K562 (cell line): Measurements from ENCODE around the gene EWSR1. TPM values are rescaled to one million over a fixed set of nuclear protein-coding genes. Genes with fewer than 3 reads are reported as not detected.

ENCODE experiments used
- ATAC-seq: fragments of 200-7000 bp; cut with Tn5 transposase; 3 replicates; pipeline ENCODE4 v1.9.1; 2020; ENCODE audit warnings: moderate library complexity
- BruUV-seq: library from RNA; stranded (reverse); fragments of 400-500 nt; replicated peaks from 2 replicates; lab custom pipeline; 2021; lab: Mats Ljungman, UMichigan
- CTCF ChIA-PET: fragments of 300-600 bp; formaldehyde crosslinking; extraction: SDS; loops from one replicate; lab custom pipeline; 2021; ENCODE audit warnings: low intra/inter-chr PET ratio; lab: Yijun Ruan, JAX
- POLR2A ChIA-PET: fragments of 300-600, 350-650 bp; sonication (Branson Sonifier 250); formaldehyde crosslinking; extraction: SDS; loops from one replicate; lab custom pipeline; 2021; ENCODE audit warnings: antibody characterized with exemption, inconsistent platforms; lab: Yijun Ruan, JAX
- DNase-seq, 4 experiments: peaks; one replicate each; pipeline versions ENCODE4 v3.0.0 to v3.0.0-alpha.2; 2011 to 2018; ENCODE audit warnings: low spot score in 3 of 4, mixed read lengths in 3 of 4; ENCODE audit errors: extremely low read depth in 1 of 4
- FAIRE-seq: peaks from 2 replicates; lab custom pipeline; 2011; peaks lifted over from hg19 to GRCh38; lab: Jason Lieb, UNC
- H2AFZ ChIP-seq: 2 replicates; pipeline ENCODE4 v1.6.0; 2011; ENCODE audit warnings: low read depth, low read length, control low read depth, inconsistent platforms
- H3K27ac ChIP-seq: fragments of 200-600 bp; 3 replicates; pipeline ENCODE4 v1.8.0; 2011; ENCODE audit warnings: low read depth, mild to moderate bottlenecking, control low read depth, inconsistent platforms, low read length, moderate library complexity, mixed read lengths; ENCODE audit errors: extremely low read depth
- H3K27me3 ChIP-seq, 2 experiments: fragments of 300-600 bp in 1 of 2; 2 replicates in 1 of 2; 3 replicates in 1 of 2; pipeline versions ENCODE4 v1.6.0 to v1.8.0; 2011; ENCODE audit warnings: inconsistent platforms in 2 of 2, low read length in 2 of 2, mild to moderate bottlenecking in 1 of 2, mixed read lengths in 1 of 2, moderate library complexity in 1 of 2; ENCODE audit not compliant: control insufficient read depth in 2 of 2, insufficient read depth in 2 of 2
- H3K36me3 ChIP-seq: fragments of 300-600 bp; 3 replicates; pipeline ENCODE4 v1.8.0; 2011; ENCODE audit warnings: mild to moderate bottlenecking, low read length, inconsistent platforms; ENCODE audit not compliant: control insufficient read depth, insufficient read depth
- H3K4me1 ChIP-seq, 2 experiments: fragments of 200-600 bp in 1 of 2; replicated peaks in 1 of 2; 2 replicates in 1 of 2; 3 replicates in 1 of 2; pipeline versions ENCODE4 v1.5.1 to v1.8.0; 2011; ENCODE audit warnings: inconsistent platforms in 2 of 2, low read length in 2 of 2, mild to moderate bottlenecking in 1 of 2, mixed read lengths in 1 of 2, moderate library complexity in 1 of 2; ENCODE audit not compliant: control insufficient read depth in 2 of 2, insufficient read depth in 2 of 2
- H3K4me2 ChIP-seq: 2 replicates; pipeline ENCODE4 v1.6.1; 2011; ENCODE audit warnings: low read length, control low read depth, inconsistent platforms, mixed read lengths; ENCODE audit not compliant: insufficient read depth
- H3K4me3 ChIP-seq: fragments of 200-600 bp; sonication (generic), shearing (Covaris generic); 2 replicates; pipeline ENCODE4 v1.5.1; 2016; ENCODE audit warnings: control low read depth, inconsistent platforms
- H3K79me2 ChIP-seq: fragments of 200-600 bp; 3 replicates; pipeline ENCODE4 v1.8.0; 2011; ENCODE audit warnings: low read length, inconsistent platforms; ENCODE audit not compliant: control insufficient read depth, insufficient read depth
- H3K9ac ChIP-seq, 2 experiments: 2 replicates each; pipeline versions ENCODE4 v1.6.0 to v1.6.1; 2011; ENCODE audit warnings: low read depth in 2 of 2, low read length in 2 of 2, control low read depth in 1 of 2, inconsistent platforms in 1 of 2, mild to moderate bottlenecking in 1 of 2, mixed read lengths in 1 of 2; ENCODE audit not compliant: insufficient read depth in 1 of 2
- H3K9me1 ChIP-seq: one replicate; pipeline ENCODE4 v1.6.0; 2011; ENCODE audit warnings: inconsistent platforms, mild to moderate bottlenecking, low read length, moderate library complexity; ENCODE audit not compliant: control insufficient read depth, insufficient read depth
- H3K9me3 ChIP-seq: replicated peaks from 2 replicates; pipeline ENCODE4 v1.5.1; 2011; ENCODE audit warnings: low read depth, low read length, inconsistent platforms; ENCODE audit not compliant: control insufficient read depth, insufficient read depth
- H4K20me1 ChIP-seq: replicated peaks from 2 replicates; pipeline ENCODE4 v1.6.1; 2011; ENCODE audit warnings: low read length, inconsistent platforms, mixed read lengths; ENCODE audit not compliant: control insufficient read depth, insufficient read depth
- DLX4 ChIP-seq: fragments of 250-450 bp; sonication (Bioruptor Pico); IDR thresholded peaks from 2 replicates; pipeline ENCODE4 v1.6.1; 2021; ENCODE audit warnings: mild to moderate bottlenecking
- FOXA1 ChIP-seq: fragments of 450-650 bp; IDR thresholded peaks from 2 replicates; pipeline ENCODE4 v1.6.1; 2016; ENCODE audit warnings: mild to moderate bottlenecking, borderline replicate concordance
- HDAC2 ChIP-seq: fragments of 450-650 bp; IDR thresholded peaks from 2 replicates; pipeline ENCODE4 v1.6.1; 2016; ENCODE audit warnings: mild to moderate bottlenecking
- HMGN3 ChIP-seq: IDR thresholded peaks from 2 replicates; pipeline ENCODE4 v1.6.1; 2011; ENCODE audit warnings: borderline replicate concordance, low read depth, mild to moderate bottlenecking, mixed read lengths, low read length; ENCODE audit not compliant: insufficient read length; ENCODE audit errors: extremely low read depth
- KDM5B ChIP-seq: fragments of 200-600 bp; sonication (generic); IDR thresholded peaks from 2 replicates; pipeline ENCODE4 v1.6.1; 2012; ENCODE audit warnings: low read depth, mild to moderate bottlenecking, moderate library complexity, low read length, control low read depth, inconsistent platforms; ENCODE audit not compliant: insufficient replicate concordance
- KLF1 ChIP-seq: fragments of 450-650 bp; IDR thresholded peaks from 2 replicates; pipeline ENCODE4 v1.6.1; 2016; ENCODE audit warnings: missing genetic modification characterization, missing compliant biosample characterization
- NRF1 ChIP-seq, 2 experiments: fragments of 450-650 bp; IDR thresholded peaks in 1 of 2; conservative IDR thresholded peaks in 1 of 2; 2 replicates each; pipeline ENCODE4 v1.6.1; 2014; ENCODE audit warnings: mild to moderate bottlenecking in 2 of 2
- SNIP1 ChIP-seq: fragments of 450-650 bp; IDR thresholded peaks from 2 replicates; pipeline ENCODE4 v1.7.1; 2017; ENCODE audit warnings: low read depth, mild to moderate bottlenecking
- SREBF1 ChIP-seq: fragments of 150-350 bp; IDR thresholded peaks from 2 replicates; pipeline ENCODE4 v1.6.1; 2014; ENCODE audit warnings: antibody characterized with exemption, low read depth, low read length, borderline replicate concordance
- SRSF3 ChIP-seq: fragments of 200-400 bp; formaldehyde crosslinking; IDR thresholded peaks from 2 replicates; pipeline ENCODE4 v1.6.1; 2016; ENCODE audit warnings: mild to moderate bottlenecking, low read length, moderate library complexity; ENCODE audit not compliant: insufficient read depth
- ZBTB26 ChIP-seq: fragments of 450-650 bp; formaldehyde crosslinking; IDR thresholded peaks from 2 replicates; pipeline ENCODE4 v1.4.0; 2022; ENCODE audit warnings: missing genetic modification characterization
- ZFP30 ChIP-seq: fragments of 250-450 bp; sonication (Bioruptor Pico); IDR thresholded peaks from 2 replicates; pipeline ENCODE4 v1.8.0; 2022; ENCODE audit warnings: moderate library complexity, mild to moderate bottlenecking, inconsistent platforms, borderline replicate concordance
- ZKSCAN3 ChIP-seq: fragments of 250-450 bp; sonication (Bioruptor Pico); IDR thresholded peaks from 2 replicates; pipeline ENCODE4 v1.4.0; 2020
- ZNF316 ChIP-seq: fragments of 450-650 bp; IDR thresholded peaks from 2 replicates; pipeline ENCODE4 v1.6.1; 2016
- WGBS: fragments of 100-300 bp; shearing (Covaris generic); methylation state at CpG from one replicate; pipeline ENCODE4 v1.1.6; 2016; ENCODE audit warnings: low coverage, mixed read lengths; ENCODE audit not compliant: insufficient coverage; ENCODE audit errors: missing lambda C conversion rate; 5-methylcytosine and 5-hydroxymethylcytosine counted together
- in situ Hi-C: fragments of 300-500 bp; cut with MboI; formaldehyde crosslinking; loops from 4 replicates; pipeline ENCODE4 v1.15.0; 2018; ENCODE audit warnings: inconsistent platforms, mixed read lengths
- intact Hi-C: fragments of 100-400 bp; cut with micrococcal nuclease; formaldehyde crosslinking; loops from 2 replicates; pipeline ENCODE4 v1.14.2; 2022
- polyA plus RNA-seq, 8 experiments: library from polyadenylated mRNA; depleted of rRNA in 4 of 8; stranded (reverse) in 5 of 8; unstranded in 3 of 8; fragments of >200 nt; fragmentation: Nextera tagmentation in 2 of 8; fragmentation: Illumina TruSeq in 1 of 8; extraction: Ambion mirVana in 2 of 8; extraction: Trizol in 1 of 8; gene quantifications; 2 replicates each; pipeline versions ENCODE4 v1.2.1 to v1.2.3, GENCODE V29; 2011 to 2014; ENCODE audit warnings: inconsistent platforms in 1 of 8, missing spikeins in 1 of 8
- total RNA-seq, 7 experiments: library from RNA; depleted of rRNA in 6 of 7; stranded (reverse); fragments of >200 nt in 6 of 7; fragmentation: Illumina TruSeq in 2 of 7; extraction: Trizol in 2 of 7; gene quantifications; 2 replicates each; pipeline versions ENCODE4 v1.2.1 to v1.2.3, GENCODE V29; 2011 to 2021; ENCODE audit warnings: low replicate concordance in 1 of 7

EWSR1 gene
- total and polyA plus RNA-seq, 9 of the 15 experiments (the other 6 are each of a cell fraction or from before 2014, with no cell fraction given) = 83.3 to 450 (median 239) TPM

GRCh38 chr22:29284196-29284595, 16.1 kb downstream of the EWSR1 start:
- CTCF ChIA-PET = no interaction called here
- no peak overlapping the region for H3K4me3 ChIP-seq
- no TSS peak for BruUV-seq
- no peak overlapping the region for H2AFZ ChIP-seq
- 0 out of 2 replicates have a peak, but pooled peaks cover 2% of the 10 kb centered on the region for H4K20me1 ChIP-seq
- no peak overlapping the region for H3K9ac ChIP-seq
- H3K27ac ChIP-seq = no peak overlapping the region
- no peaks in the 10 kb centered on the region for H3K9me3 ChIP-seq
- TF ChIP-seq SREBF1 = no peak
- no peak for TF ChIP-seq SRSF3
- no peak for TF ChIP-seq HDAC2
- no peak for TF ChIP-seq DLX4 (CRISPR knock-in tag)
- TF ChIP-seq ZNF316 = no peak
- no peak for TF ChIP-seq KLF1 (tag)
- TF ChIP-seq ZKSCAN3 (CRISPR knock-in tag) = no peak
- no peak for TF ChIP-seq NRF1 (conservative IDR thresholded peaks at IDR 0.05 in 1 of 2, IDR thresholded peaks at IDR 0.05 in 1 of 2)
- no peak for TF ChIP-seq ZBTB26 (CRISPR knock-in tag)
- no peak for TF ChIP-seq HMGN3
- TF ChIP-seq KDM5B = no peak
- no peak for TF ChIP-seq FOXA1
- no peak for TF ChIP-seq SNIP1
- no peak for TF ChIP-seq ZFP30 (CRISPR knock-in tag)
- TF ChIP-seq, all 486 proteins: peak for 0
- POLR2A ChIA-PET = interaction anchor here (1.2 kb wide), 1 partner anchor 14 kb away, joined by 6 read pairs; no protein-coding TSS in a partner anchor
- in situ Hi-C loops (no loop called here), intact Hi-C loops (no loop called here)
- no peaks in the 10 kb centered on the region for H3K27me3 ChIP-seq
- H3K4me2 ChIP-seq = no peak overlapping the region
- no peak for FAIRE-seq
- no peaks in the 10 kb centered on the region for H3K9me1 ChIP-seq
- no peak for DNase-seq
- H3K4me1 ChIP-seq = no peaks in the 10 kb centered on the region
- peaks cover 31% of the 10 kb centered on the region for H3K79me2 ChIP-seq
- ATAC-seq = no peak
- 100% methylated on average over 2 of the region's 3 CpGs for WGBS
- H3K36me3 ChIP-seq = peaks cover 90% of the 10 kb centered on the region
